GM12878 (cell line): ENCODE results near the gene NANOS1. TPM values are rescaled to one million over a fixed set of nuclear protein-coding genes. Genes with fewer than 3 reads are reported as not detected.

ENCODE experiments used
- ATAC-seq: fragments of 200-7000 bp; cut with Tn5 transposase; 3 replicates; pipeline ENCODE4 v1.9.1; 2020; ENCODE audit warnings: mild to moderate bottlenecking, moderate library complexity
- BruUV-seq: library from RNA; stranded (reverse); fragments of 400-500 nt; replicated peaks from 2 replicates; lab custom pipeline; 2021; lab: Mats Ljungman, UMichigan
- CTCF ChIA-PET: fragments of 300-600 bp; sonication (Branson Sonifier 250); formaldehyde crosslinking; extraction: SDS; loops from one replicate; lab custom pipeline; 2021; ENCODE audit warnings: inconsistent platforms; lab: Yijun Ruan, JAX
- POLR2A ChIA-PET: fragments of 350-600 bp; formaldehyde crosslinking; extraction: SDS; loops from one replicate; lab custom pipeline; 2021; ENCODE audit warnings: inconsistent platforms; lab: Charles Lee
- RAD21 ChIA-PET: fragments of 300-600 bp; sonication (Branson Sonifier 250); formaldehyde crosslinking; loops from one replicate; lab custom pipeline; 2023; ENCODE audit warnings: antibody characterized with exemption; ENCODE audit not compliant: unreplicated experiment; lab: Charles Lee
- SMC1A ChIA-PET: fragments of 300-600 bp; sonication (Branson Sonifier 250); formaldehyde crosslinking; loops from one replicate; lab custom pipeline; 2023; ENCODE audit not compliant: unreplicated experiment, uncharacterized antibody; lab: Charles Lee
- DNase-seq: peaks from one replicate; pipeline ENCODE4 v3.0.0-alpha.2; 2011; ENCODE audit warnings: low read depth, low spot score
- FAIRE-seq: peaks from 3 replicates; lab custom pipeline; 2011; peaks lifted over from hg19 to GRCh38; lab: Jason Lieb, UNC
- H2AFZ ChIP-seq: 2 replicates; pipeline ENCODE4 v1.6.0; 2011; ENCODE audit warnings: low read depth, low read length, control low read depth; ENCODE audit not compliant: control insufficient read depth
- H3K27ac ChIP-seq: 2 replicates; pipeline ENCODE4 v1.5.1; 2011; ENCODE audit warnings: control low read depth; ENCODE audit not compliant: control insufficient read depth, insufficient read depth
- H3K27me3 ChIP-seq, 2 experiments: replicated peaks in 1 of 2; 2 replicates each; pipeline versions ENCODE4 v1.6.0 to v1.6.1; 2011; ENCODE audit warnings: low read length in 1 of 2; ENCODE audit not compliant: control insufficient read depth in 2 of 2, insufficient read depth in 2 of 2
- H3K36me3 ChIP-seq, 2 experiments: 2 replicates each; pipeline ENCODE4 v1.5.1; 2011; ENCODE audit warnings: low read length in 1 of 2; ENCODE audit not compliant: control insufficient read depth in 2 of 2, insufficient read depth in 2 of 2
- H3K4me1 ChIP-seq: 2 replicates; pipeline ENCODE4 v1.6.1; 2011; ENCODE audit warnings: mild to moderate bottlenecking, low read length, moderate library complexity, mixed read lengths; ENCODE audit not compliant: control insufficient read depth, insufficient read depth
- H3K4me2 ChIP-seq: 2 replicates; pipeline ENCODE4 v1.6.0; 2011; ENCODE audit warnings: control low read depth; ENCODE audit not compliant: control insufficient read depth, insufficient read depth
- H3K4me3 ChIP-seq: fragments of 200-600 bp; sonication (generic); 2 replicates; pipeline ENCODE4 v1.5.1; 2016
- H3K79me2 ChIP-seq: 2 replicates; pipeline ENCODE4 v1.6.0; 2011; ENCODE audit warnings: low read length; ENCODE audit not compliant: control insufficient read depth, insufficient read depth
- H3K9ac ChIP-seq: 2 replicates; pipeline ENCODE4 v1.8.0; 2011; ENCODE audit warnings: low read length, control low read depth, mixed read lengths; ENCODE audit not compliant: control insufficient read depth, insufficient read depth
- H3K9me3 ChIP-seq: replicated peaks from 3 replicates; pipeline ENCODE4 v1.5.1; 2011; ENCODE audit warnings: mild to moderate bottlenecking, low read length; ENCODE audit not compliant: control insufficient read depth, insufficient read depth
- H4K20me1 ChIP-seq: 2 replicates; pipeline ENCODE4 v1.6.0; 2011; ENCODE audit not compliant: control insufficient read depth, insufficient read depth
- CEBPB ChIP-seq, 2 experiments: fragments of 150-350 bp in 1 of 2; IDR thresholded peaks; 2 replicates each; pipeline ENCODE4 v1.6.1; 2012 to 2014; ENCODE audit warnings: low read depth in 2 of 2, low read length in 2 of 2, borderline replicate concordance in 1 of 2, inconsistent platforms in 1 of 2
- FOXM1 ChIP-seq: IDR thresholded peaks from 2 replicates; pipeline ENCODE4 v1.6.1; 2012; ENCODE audit warnings: low read depth, mild to moderate bottlenecking, inconsistent platforms, low read length, moderate library complexity
- HCFC1 ChIP-seq: fragments of 150-350 bp; IDR thresholded peaks from 2 replicates; pipeline ENCODE4 v1.6.1; 2014; ENCODE audit warnings: low read length
- IKZF2 ChIP-seq, 2 experiments: fragments of 450-650 bp; IDR thresholded peaks; 2 replicates each; pipeline ENCODE4 v1.6.1; 2017; ENCODE audit warnings: mild to moderate bottlenecking in 2 of 2, moderate library complexity in 2 of 2
- NFYA ChIP-seq: IDR thresholded peaks from 2 replicates; pipeline ENCODE4 v1.6.1; 2011; ENCODE audit warnings: low read depth, mild to moderate bottlenecking, low read length, improper control_type of control experiment, borderline replicate concordance
- POLR2A ChIP-seq: IDR thresholded peaks from 2 replicates; pipeline ENCODE4 v1.6.1; 2011; ENCODE audit warnings: low read depth, mild to moderate bottlenecking, low read length
- RAD21 ChIP-seq: IDR thresholded peaks from 2 replicates; pipeline ENCODE4 v1.6.1; 2011; ENCODE audit warnings: mild to moderate bottlenecking, low read depth, low read length, moderate library complexity; ENCODE audit not compliant: insufficient read depth
- RB1 ChIP-seq: fragments of 450-650 bp; formaldehyde crosslinking; IDR thresholded peaks from 2 replicates; pipeline ENCODE4 v1.6.1; 2017; ENCODE audit warnings: mild to moderate bottlenecking, borderline replicate concordance
- RFX5 ChIP-seq: IDR thresholded peaks from 2 replicates; pipeline ENCODE4 v1.6.1; 2011; ENCODE audit warnings: low read depth, low read length, improper control_type of control experiment
- SIX5 ChIP-seq: IDR thresholded peaks from 2 replicates; pipeline ENCODE4 v1.6.1; 2011; ENCODE audit warnings: mild to moderate bottlenecking, low read depth, low read length, moderate library complexity; ENCODE audit not compliant: severe bottlenecking
- SP1 ChIP-seq: IDR thresholded peaks from one replicate; pipeline ENCODE4 v1.6.1; 2011; ENCODE audit warnings: low read depth, low read length
- STAT1 ChIP-seq: fragments of 450-650 bp; conservative IDR thresholded peaks from 2 replicates; pipeline ENCODE4 v1.6.1; 2014; ENCODE audit warnings: antibody characterized with exemption, mild to moderate bottlenecking
- SUZ12 ChIP-seq: fragments of 200-600 bp; sonication (generic); IDR thresholded peaks from one replicate; pipeline ENCODE4 v1.6.1; 2018; ENCODE audit warnings: antibody characterized with exemption, mild to moderate bottlenecking; ENCODE audit not compliant: unreplicated experiment
- YY1 ChIP-seq: IDR thresholded peaks from 2 replicates; pipeline ENCODE4 v1.6.1; 2011; ENCODE audit warnings: low read depth, mild to moderate bottlenecking, low read length
- WGBS: methylation state at CpG from one replicate; pipeline ENCODE4 v1.1.6; 2016; ENCODE audit warnings: low lambda C conversion rate; ENCODE audit not compliant: insufficient replicate concordance, insufficient coverage; ENCODE audit errors: missing lambda C conversion rate; 5-methylcytosine and 5-hydroxymethylcytosine counted together
- in situ Hi-C: fragments of 300-500 bp; cut with MboI; formaldehyde crosslinking; loops from 9 replicates; pipeline ENCODE4 v1.14.3; 2018; ENCODE audit warnings: mixed read lengths
- intact Hi-C: fragments of 100-400 bp; cut with micrococcal nuclease; formaldehyde crosslinking; loops from one replicate; pipeline ENCODE4 v1.14.2; 2022; ENCODE audit not compliant: unreplicated experiment
- polyA plus RNA-seq, 11 experiments: library from polyadenylated mRNA; depleted of rRNA in 4 of 11; unstranded in 6 of 11; stranded (reverse) in 5 of 11; fragments of >200 nt; fragmentation: Nextera tagmentation in 4 of 11; fragmentation: Illumina TruSeq in 1 of 11; extraction: Ambion mirVana in 4 of 11; extraction: Trizol in 1 of 11; gene quantifications; 1 replicate in 1 of 11; 2 replicates in 10 of 11; pipeline versions ENCODE4 v1.2.1 to v1.2.3, GENCODE V29; 2011 to 2016; ENCODE audit warnings: inconsistent platforms in 2 of 11, missing spikeins in 2 of 11, low read depth in 1 of 11
- total RNA-seq, 4 experiments: library from RNA; depleted of rRNA in 3 of 4; stranded (reverse); fragments of >200 nt in 3 of 4; fragmentation: Illumina TruSeq in 1 of 4; extraction: Trizol in 1 of 4; gene quantifications; 2 replicates each; pipeline versions ENCODE4 v1.2.1 to v1.2.3, GENCODE V29; 2013 to 2021
- TF ChIP-seq, protein P1 (sequence below): fragments of 450-650 bp; IDR thresholded peaks from 2 replicates; pipeline ENCODE4 v1.6.1; 2018; ENCODE audit warnings: mild to moderate bottlenecking, low read depth, moderate library complexity; ENCODE audit not compliant: partially characterized antibody

NANOS1 gene
- total and polyA plus RNA-seq, 10 of the 15 experiments (the other 5 are each of a cell fraction or from before 2014, with no cell fraction given) = 0.03 to 0.55 (median 0.28) TPM; not detected in 2

GRCh38 chr10:119058010-119058409 is 28.5 kb downstream of the NANOS1 start:
- H3K4me2 ChIP-seq = no peak overlapping the region
- no peak for TF ChIP-seq SUZ12
- no peak for TF ChIP-seq STAT1
- TF ChIP-seq RB1 = no peak
- no peak for TF ChIP-seq SP1
- no peak for TF ChIP-seq SIX5
- TF ChIP-seq NFYA = no peak
- no peak for TF ChIP-seq FOXM1
- no peak for TF ChIP-seq RFX5
- no peak for TF ChIP-seq HCFC1
- no peak for TF ChIP-seq POLR2A
- TF ChIP-seq, protein P1, sequence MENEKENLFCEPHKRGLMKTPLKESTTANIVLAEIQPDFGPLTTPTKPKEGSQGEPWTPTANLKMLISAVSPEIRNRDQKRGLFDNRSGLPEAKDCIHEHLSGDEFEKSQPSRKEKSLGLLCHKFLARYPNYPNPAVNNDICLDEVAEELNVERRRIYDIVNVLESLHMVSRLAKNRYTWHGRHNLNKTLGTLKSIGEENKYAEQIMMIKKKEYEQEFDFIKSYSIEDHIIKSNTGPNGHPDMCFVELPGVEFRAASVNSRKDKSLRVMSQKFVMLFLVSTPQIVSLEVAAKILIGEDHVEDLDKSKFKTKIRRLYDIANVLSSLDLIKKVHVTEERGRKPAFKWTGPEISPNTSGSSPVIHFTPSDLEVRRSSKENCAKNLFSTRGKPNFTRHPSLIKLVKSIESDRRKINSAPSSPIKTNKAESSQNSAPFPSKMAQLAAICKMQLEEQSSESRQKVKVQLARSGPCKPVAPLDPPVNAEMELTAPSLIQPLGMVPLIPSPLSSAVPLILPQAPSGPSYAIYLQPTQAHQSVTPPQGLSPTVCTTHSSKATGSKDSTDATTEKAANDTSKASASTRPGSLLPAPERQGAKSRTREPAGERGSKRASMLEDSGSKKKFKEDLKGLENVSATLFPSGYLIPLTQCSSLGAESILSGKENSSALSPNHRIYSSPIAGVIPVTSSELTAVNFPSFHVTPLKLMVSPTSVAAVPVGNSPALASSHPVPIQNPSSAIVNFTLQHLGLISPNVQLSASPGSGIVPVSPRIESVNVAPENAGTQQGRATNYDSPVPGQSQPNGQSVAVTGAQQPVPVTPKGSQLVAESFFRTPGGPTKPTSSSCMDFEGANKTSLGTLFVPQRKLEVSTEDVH = no peak
- no peak for TF ChIP-seq YY1
- no peak for TF ChIP-seq CEBPB (IDR thresholded peaks at IDR 0.05; ENCODE audit: borderline replicate concordance in 1 of 2, low read depth in 2 of 2, low read length in 2 of 2)
- no peak for TF ChIP-seq RAD21
- TF ChIP-seq IKZF2 (IDR thresholded peaks at IDR 0.05) = no peak
- peaks cover 14 to 52% of the 10 kb centered on the region in 2 experiments for H3K36me3 ChIP-seq
- no peak overlapping the region for H3K27ac ChIP-seq
- H3K79me2 ChIP-seq = peaks cover 11% of the 10 kb centered on the region
- DNase-seq (no peak), ATAC-seq (no peak), FAIRE-seq (no peak)
- intact Hi-C loops (no loop called here), in situ Hi-C loops (no loop called here)
- CTCF ChIA-PET = interaction anchor here (1.3 kb wide), 1 partner anchor 141 kb away, joined by 4 read pairs; no protein-coding TSS in a partner anchor
- POLR2A ChIA-PET = no interaction called here
- H3K9ac ChIP-seq = no peak overlapping the region
- H3K4me3 ChIP-seq = no peak overlapping the region
- no peaks in the 10 kb centered on the region; the same call in 1 of the 2 replicates for H4K20me1 ChIP-seq
- WGBS = 96% methylated on average over 11 of the region's 11 CpGs
- RAD21 ChIA-PET = no interaction called here
- H2AFZ ChIP-seq = no peak overlapping the region
- SMC1A ChIA-PET = interaction anchor here (0.6 to 1.4 kb wide), 3 partner anchors 10 to 92 kb away, joined by 3 to 5 read pairs (median 5); no protein-coding TSS in a partner anchor
- no TSS peak for BruUV-seq
- peaks cover 7% of the 10 kb centered on the region; the same call in 1 of the 2 replicates for H3K4me1 ChIP-seq
- no peaks in the 10 kb centered on the region for H3K27me3 ChIP-seq
- no peaks in the 10 kb centered on the region for H3K9me3 ChIP-seq
